ENCODE data around the gene CEP89.
"Not testable (repeated sequence)": the region's sequence is repeated elsewhere in the genome, so short reads cannot be mapped to it uniquely, and the experiment has no call there.

CEP89 gene

DNA sequence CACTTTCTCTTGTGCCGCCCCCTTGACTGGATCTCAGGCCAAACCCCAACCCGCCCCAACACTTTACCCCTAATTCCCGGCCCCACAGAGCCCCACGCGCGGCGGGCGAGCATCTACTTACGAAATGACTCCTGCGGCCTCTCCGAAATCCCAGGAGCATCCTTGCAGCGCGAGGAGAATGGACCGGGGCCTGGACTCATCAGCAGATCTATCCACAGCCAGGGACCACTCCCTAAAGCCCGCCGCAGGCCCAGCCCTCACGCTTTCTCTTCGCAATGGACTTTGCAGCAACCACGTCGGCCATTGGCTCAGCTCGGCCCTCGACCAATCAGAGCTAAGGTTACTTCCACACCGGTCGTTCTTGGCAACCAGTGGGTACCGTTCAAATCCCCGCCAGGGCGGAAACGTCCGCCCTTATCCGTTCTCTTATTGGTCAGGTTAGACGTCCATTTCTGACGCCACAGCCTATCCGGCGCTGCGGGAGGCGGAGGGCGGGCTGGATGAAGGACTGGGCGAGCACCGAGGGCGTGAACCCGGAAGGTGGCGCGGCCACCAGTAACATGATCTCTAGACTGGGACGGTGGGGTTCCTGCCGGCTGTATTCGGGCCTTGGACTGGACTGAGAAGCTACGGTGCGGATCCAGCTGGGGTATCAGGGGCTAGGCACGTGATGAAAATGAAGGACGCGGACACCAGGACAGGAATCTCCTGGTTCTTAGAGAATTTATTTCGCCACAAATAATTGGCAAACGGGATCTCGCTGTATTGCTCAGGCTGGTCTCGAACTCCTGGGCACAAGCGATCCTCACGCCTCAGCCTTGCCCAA lies at the start of gene CEP89, which contains the start of gene FAAP24:
Gene CEP89, minus strand, starts transcription at position 244 of the 826 bp plus-strand sequence. Its CDS starts 84 bp downstream, at position 160.
Gene FAAP24, plus strand, starts transcription at position 528 of the 826 bp plus-strand sequence. CDS start 955 bp downstream, outside the sequence.
- peak; percentile 97 for DNase-seq

DNA sequence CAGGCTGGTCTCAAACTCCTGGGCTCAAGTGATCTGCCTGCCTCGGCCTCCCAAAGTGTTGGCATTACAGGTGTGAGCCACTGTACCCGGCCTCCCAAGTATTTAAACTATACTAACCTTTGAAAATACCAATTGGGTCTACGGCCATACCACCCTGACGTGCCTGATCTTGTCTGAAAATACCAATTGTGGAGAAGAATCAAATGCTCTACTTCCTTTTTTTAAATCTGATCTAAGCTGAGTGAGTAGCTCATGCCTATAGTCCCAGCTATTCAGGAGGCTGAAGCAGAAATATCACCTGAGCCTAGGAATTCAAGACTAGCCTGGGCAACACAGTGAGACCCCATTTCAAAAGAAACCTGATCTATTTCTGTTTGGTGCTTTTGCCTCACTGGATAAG lies 39.1 kb upstream of the CEP89 start:
- DNase-seq, result not testable (repeated sequence)

DNA sequence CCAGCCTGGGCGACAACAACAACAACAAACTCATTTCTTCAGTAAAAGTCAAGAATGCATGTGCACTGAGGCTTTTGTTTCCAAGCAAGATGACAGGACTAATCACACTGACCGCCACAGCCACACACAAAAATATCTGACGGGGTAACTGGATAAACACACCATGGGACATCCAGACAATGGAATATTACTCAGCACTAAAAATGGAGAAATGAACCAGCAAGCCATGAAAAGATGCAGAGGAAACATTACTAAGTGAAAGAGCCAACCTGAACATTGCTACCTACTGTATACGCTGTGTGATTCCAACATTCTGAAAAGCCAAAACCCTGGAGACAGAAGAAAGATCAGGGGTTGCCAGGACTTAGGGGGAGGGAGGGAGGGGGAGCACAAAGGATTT lies 37.0 kb upstream of the CEP89 start:
- DNase-seq, result no peak

DNA sequence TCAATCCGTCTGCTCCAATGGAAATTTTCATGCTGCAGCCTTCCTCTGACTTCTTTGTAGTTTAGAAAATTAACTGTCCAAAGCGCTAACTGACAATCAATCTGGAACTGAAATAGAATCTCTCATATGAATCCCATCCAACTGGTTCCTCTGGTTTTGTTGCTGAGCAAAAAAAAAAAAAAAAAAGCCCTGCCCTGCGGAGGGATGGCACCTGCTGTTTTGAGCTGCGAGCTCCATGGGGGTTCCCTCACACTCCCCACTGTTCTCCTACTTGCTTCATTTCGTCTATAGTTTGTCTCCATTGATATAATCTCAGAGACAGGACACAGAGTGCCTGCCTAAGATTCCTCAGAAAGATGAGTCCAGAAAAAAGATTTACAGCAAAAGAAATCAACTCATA lies 33.7 kb upstream of the CEP89 start:
- DNase-seq, result no peak

DNA sequence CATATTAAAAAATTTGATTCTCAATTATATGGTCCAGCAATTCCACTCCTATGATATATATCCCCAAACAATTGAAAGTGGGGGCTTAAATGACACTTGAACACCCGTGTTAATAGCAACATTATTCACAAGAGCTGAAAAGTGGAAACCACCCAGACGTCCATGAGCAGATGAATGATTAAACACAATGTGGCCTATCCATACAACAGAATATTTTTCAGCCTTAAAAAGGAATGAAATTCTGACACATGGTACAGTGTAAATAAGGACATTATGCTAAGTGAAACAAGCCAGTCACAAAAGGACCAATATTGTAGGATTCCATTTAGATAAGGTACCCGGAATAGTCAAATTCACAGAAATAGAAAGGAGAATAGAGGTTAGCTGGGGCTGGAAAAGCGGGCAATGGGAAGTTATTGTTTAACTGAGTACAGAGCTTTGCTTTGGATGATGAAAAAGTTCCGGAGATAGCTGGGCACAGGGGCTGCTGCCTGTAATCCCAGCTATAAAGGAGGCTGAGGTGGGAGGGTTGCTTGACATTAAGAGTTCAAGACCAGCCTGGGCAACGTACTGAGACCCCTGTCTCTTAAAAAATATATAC lies 31.8 kb upstream of the CEP89 start:
- not testable (repeated sequence) for DNase-seq

DNA sequence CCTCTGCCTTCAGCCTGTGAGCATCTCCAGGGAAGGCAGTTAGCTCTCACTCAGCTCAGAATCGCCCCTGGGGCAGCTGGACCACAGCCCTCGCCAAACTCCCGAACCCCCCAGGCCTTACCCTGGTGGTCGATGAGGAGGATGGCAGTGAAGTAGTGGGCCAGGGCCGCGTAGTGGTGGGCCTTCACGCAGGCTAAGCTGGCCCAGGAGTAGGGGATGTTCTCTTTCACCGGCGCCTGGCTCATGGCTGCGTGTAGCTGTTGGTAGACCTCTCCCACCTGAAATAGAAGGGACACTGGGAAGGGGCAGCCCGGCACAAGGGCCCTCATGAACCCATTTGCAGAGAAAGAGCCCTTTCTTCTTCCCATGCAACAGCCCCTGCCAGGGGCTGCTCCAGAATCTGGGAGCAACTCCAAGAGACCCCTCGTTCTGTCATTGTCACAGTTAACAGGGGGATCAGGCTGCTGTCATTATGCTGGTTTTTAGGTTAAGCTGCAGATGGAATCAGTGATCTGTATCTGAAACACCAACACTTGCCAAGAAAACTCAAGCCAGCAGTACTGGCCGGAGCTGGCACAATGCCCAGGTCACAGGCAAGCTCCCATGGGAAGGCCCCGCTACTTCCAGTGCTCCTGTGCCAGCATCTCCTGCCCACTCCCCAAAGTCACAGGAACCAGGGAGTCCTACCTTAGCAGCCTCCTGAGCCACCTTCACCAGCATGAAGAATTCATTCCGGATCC lies 30.5 kb upstream of the CEP89 start:
- not testable (repeated sequence) for DNase-seq

DNA sequence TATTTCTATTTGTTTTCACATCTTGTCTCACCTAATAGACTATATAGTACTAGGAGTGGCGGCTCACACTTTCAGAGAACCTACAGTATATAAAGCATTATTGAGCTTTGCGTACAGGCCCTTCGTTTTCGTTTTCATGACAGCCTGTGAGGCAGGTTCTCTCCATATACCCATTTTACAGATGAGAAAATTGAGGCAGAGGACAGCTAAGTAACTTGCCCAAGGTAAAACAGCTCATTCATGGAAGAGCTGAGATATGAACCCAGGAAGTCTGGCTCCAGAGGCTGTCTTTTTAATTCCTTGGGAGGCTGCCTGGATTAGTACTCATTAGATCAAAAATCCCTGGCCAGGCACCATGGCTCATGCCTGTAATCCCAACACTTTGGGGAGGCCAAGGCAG lies 29.2 kb upstream of the CEP89 start:
- no peak for DNase-seq

DNA sequence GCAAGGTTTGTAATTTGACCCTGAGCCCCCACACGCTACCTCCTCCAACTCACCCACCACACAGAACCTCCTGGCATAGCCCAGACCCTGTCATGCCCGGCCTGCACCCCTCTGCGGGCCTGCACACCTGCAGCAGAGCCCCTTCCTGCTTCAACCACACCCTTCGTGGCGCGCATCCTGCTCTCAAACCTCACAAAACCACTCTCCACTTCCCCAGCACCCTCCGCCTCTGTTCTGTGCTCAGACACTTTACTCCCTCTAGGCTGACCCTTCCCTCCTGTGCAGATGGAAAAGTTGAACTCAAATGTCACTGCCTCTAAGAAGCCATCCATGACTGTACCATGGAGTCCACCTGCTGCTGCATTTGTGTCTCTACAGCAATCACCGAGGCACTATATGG lies 28.8 kb upstream of the CEP89 start:
- no peak for DNase-seq

DNA sequence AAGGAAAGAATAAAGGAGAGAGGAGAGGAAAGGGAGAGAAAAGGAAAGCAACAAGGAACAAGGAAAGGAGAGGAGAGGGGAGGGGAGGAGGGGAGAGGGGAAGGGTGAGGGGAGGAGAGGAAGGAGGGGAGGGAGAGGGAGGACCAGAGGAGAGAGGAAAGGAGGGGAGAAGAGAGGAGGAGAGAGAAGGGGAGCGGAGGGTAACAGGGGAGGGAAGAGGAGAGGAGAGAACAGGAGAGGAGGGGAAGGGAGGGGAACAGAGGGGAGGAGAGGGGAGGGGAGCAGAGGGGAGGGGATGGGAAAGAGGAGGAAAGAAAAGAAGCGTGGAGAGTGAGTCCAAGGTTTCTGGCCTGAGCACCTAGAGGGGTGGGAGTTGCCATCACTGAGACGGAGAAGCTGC lies 27.0 kb upstream of the CEP89 start:
- DNase-seq, result no peak

DNA sequence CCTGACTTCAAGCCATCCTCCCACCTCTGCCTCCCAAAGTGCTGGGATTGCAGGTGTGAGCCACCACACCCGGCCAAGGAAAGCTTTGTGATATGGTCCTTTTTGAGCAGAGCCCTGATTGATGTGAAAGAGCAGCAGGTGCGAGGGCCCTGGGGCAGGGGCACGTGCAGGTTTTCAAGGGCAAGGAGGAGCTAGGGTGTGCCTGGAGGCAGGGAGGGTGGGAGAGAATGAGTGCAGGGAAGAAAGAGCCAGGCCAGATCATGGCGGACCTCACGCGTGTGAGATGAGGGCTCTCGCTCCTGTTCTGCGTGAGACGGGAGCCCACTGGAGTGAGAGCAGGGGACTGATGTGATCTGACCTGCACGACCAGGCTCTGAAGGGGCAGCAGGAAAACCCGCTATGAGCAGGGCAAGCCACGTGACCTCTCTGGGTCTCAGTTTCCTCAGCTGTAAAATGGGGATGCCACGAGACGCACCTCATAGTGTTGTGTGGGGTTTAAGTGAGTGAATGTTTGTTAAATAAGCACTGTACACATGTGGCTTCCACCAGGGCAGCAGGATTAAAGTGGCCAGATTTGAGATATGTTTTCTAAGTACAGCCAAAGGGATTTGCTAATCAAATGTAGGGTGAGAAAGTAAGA lies 26.1 kb upstream of the CEP89 start:
- no peak for DNase-seq

DNA sequence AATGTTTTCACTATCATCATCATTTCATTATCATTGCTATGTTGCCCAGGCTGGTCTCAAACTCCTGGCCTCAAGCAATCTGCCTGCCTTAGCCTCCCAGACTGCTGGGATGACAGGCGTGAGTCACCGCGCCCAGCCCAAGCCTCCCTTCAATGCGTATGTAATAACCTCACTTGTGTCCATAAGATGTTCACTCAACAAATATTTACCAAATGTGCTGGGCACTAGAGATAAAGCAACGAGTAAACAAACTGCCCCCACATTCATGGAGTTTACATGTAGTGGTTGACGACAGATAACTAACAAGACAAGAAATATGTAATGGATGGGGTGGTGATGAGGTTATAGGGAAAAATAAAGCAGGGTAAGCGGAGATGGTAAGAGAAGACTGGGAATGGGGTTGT lies 25.3 kb upstream of the CEP89 start:
- DNase-seq, result not testable (repeated sequence)

DNA sequence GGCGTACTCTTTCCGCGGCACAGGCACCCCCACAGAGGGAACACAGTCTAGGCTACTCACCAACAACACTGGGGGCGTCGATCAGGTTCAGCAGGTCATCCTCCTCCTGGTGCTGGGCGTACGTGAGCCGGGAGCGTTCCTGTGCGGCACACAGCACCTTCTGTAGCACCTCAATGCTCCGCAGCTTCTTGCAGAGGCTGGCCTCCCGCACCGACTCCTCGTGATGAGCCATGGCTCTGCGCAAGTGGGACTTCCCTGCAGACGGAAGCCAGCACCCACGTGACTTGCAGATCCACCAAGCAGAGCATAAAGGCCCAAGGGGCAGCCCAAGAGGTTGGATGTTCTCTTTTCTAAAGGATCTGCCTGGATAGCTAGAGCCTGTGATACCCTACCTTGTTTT lies 24.2 kb upstream of the CEP89 start:
- DNase-seq, result not testable (repeated sequence)

DNA sequence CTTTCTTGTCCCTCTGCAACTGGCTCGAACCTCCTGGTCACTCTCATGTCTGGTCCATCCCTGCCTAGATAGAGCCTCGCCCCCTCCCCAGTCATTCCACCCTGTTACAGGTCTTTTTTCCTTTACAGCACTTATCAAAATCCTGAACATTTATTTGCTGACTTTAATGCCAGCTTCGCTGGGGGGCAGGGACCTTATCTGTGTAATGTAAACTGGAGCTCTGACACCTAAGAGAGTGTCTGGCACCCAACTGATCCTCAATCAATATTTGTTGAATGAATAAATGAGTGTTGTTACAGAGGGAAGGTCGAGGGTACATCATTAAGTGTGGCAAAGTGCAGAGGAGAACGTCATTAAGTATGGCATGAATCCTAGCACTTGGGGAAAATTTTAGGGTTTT lies 17.0 kb upstream of the CEP89 start:
- DNase-seq, result no peak

DNA sequence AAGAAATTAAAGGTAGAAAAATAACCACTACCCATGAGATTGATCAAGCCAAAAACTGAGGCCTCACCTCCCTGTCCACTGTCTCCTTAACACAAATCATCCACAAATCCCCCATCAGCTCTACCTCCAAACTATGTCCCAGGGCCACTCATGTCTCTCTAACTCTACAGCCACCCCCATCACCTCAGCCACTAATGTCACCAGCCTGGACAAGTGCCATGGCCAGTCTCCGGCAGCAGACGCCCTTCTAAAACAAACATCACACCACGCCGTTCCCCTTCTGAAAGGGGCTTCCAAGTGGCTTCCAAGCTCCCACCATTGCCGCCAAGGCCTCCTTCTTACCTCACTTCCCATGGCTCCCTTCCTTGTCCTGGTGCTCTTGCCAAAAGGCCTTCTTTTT lies 16.5 kb upstream of the CEP89 start:
- DNase-seq, result not testable (repeated sequence)

DNA sequence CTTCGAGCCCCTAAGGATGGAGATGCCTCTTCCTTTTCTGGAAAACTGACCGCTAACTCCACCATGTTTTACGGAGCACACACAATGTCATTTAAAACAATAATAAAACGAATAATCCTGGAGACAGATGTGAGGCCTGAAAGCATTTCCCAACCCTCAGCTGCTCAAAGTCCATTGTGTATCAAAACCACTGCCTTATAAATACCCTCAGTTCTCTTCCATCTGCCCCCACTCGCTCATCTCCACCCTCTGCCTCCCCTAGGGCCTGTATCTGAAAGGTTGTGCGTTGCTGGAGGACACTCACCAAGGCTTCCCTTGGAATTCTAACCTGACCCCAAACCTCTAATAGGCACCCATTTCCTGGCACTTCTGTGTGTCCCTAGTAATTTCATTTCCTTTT lies 10.7 kb upstream of the CEP89 start:
- DNase-seq, result not testable (repeated sequence)

DNA sequence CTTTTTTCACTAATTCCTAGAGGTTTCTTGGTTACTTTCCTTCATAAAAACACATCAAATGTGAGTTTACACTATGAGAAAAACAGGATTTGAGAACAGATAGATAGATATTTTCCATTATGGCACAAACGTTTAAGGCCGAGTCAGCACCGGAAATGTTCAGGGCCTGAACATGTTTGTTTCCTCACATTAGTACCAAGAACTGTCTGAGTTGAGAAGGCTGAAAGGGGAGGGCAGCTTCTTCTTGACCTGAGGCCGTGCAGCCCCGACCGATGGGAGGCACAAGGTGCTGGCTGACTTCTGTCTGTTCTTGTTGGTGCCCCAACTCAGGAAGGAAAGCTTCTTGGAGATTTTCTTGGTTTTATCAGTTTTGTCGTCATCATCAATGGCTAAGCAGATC lies 8.0 kb upstream of the CEP89 start:
- DNase-seq, result not testable (repeated sequence)

DNA sequence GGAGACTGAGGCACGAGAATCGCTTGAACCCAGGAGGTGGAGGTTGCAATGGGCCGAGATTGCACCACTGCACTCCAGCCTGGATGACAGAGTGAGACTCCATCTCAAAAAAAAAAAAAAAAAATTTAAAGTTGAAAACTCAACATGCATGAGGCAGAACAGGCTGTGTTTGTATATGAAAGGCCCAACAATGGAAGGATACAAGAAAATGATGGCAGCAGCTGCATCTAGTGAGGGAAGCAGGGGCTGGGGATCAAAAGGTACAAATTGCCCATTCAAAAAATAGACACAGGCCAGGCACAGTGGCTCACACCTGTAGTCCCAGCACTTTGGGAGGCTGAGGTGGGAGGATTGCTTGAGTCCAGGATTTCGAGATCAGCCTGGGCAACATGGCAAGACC lies 6.1 kb upstream of the CEP89 start:
- DNase-seq, result not testable (repeated sequence)

DNA sequence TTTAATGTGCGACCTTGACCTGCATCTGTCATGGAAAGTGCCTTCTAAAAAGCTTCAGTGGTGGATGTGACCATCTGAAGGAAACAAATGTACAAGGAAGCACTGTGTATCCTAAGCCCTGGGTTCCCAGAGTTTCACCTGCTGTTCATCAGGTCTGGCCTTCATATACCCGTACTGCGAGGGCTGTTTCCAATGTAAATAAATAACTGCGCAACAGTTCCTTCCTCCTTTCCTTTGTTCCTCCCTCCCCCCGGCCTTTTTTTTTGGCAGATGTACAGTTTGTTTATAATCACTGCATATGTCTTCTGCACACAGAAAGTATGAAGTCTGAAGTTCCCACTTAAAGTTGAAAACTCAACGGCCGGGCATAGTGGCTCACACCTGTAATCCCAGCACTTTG lies 5.5 kb upstream of the CEP89 start:
- no peak for DNase-seq

DNA sequence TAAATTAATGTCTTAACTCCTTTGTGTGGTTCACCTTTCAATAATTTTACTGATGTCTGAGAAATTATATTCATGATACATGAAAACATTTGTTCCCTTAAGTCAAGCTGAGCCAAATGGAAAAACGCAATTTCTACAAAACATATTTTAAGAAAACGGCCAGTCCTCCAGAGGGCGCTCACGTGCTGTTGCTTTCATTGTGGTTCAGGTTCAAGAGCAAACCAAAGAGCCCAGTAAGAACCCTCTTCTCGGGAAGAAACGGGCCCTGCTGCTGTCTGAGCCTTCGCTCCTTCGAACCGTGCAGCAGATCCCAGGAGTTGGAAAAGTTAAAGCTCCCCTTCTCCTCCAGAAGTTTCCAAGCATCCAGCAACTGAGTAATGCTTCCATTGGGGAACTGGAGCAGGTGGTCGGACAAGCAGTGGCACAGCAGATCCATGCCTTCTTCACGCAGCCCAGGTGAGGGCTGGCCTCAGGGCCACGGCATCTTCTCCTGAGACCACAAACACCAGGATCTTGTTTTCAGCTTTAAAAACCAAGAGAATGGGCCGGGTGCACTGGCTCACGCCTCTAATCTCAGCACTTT lies 4.6 kb upstream of the CEP89 start:
- no peak for DNase-seq

DNA sequence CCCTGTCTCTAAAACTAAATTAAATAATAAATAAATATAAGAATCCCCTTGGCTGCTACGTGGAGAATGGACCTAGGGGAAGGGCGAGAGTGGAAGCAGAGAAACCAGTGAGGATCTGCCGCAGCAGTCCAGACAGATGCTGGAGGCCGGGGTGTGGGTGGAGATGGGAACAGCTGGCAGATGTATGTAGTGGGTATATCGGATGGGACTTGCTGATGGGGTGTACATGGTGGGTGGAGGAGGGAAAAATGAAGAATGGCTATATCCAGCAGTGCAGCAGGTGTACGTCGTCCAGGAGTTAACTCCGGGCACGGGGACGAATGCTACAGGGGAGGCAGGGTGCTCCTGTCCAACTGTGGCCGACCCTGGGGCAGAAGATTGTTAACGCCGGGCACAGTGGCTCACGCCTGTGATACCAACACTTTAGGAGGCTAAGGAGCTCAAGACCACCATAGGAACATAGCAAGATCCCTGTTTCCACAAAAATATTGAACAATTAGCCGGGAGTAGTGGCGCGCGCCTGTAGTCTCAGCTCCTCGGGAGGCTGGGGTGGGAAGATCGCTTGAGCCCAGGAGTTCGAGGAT lies 654 bp downstream of the CEP89 start:
- DNase-seq, result no peak

DNA sequence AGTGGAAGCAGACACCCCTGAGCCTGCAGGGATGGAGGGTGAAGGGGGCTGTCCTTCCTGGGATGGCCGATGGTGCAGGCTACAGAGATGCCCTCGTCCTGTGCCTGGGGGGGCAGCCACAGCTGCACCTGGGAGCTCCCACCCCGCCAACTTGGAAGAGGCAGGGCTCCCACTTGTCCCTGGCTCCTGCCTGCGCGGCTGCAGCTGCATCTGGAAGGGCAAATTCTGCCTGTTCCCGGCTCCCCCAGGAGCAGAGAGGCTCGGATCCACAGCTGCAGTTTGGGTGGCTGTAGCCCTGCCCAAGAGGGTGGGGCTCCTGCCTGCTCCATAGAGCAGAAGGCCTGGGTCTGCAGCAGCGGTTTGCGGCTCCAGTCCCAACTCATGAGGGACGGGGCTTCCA lies 2.2 kb downstream of the CEP89 start:
- no peak for DNase-seq

DNA sequence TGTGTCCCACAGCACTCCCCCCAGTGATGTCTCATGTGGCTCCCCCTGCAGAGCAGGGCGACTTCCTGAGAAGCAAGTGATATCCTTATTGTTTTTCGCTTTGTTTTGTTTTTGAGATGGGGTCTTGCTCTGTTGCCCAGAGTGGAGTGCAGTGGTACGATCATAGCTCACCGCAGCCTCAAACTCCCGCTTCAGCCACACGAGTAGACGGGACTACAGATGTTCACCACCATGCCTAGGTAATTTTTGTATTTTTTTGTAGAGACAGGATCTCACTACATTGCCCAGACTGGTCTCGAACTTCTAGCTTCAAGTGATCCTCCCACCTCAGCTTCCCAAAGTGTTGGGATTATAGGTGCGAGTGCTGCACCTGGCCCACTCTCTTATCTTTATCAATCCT lies 5.0 kb downstream of the CEP89 start:
- no peak for DNase-seq

Data from NCI-H1436 treated with DMSO at 0.1 percent for 48 hours (cell line).